AG09319 (cell line): ENCODE measurements around the gene LYRM1.
"Not testable (repeated sequence)": the region's sequence is repeated elsewhere in the genome, so short reads cannot be mapped to it uniquely, and the experiment has no call there.

ENCODE experiments used
- DNase-seq: peaks from one replicate; pipeline ENCODE4 v3.0.0-alpha.2; 2010; ENCODE audit warnings: low read depth; ENCODE audit errors: extremely low read depth
- TF ChIP-seq, protein P1 (sequence below): IDR thresholded peaks from 2 replicates; pipeline ENCODE4 v1.5.1; 2011; ENCODE audit warnings: low read depth, mild to moderate bottlenecking, inconsistent platforms, low read length, moderate library complexity

LYRM1 gene

DNA sequence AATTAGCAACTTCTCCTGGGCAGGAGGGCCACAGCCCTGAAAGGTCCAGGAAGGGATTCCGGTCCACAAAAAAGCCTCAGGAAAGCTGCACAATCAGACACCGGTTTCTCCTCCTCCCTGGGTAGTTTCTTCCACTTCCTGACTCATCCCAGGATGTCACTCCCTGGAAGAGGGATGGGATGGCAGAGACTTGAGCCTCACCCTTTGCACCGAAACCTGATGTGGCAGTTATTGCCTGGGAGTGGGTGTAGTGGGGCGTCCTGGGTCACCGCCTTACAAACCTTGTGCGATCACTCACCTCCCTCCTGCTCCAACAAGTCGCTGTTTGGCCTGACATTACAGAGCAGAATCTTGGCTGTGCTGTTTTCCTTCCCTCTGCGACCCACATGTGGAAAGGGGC is 70.8 kb downstream of the LYRM1 start:
- TF ChIP-seq, protein P1, sequence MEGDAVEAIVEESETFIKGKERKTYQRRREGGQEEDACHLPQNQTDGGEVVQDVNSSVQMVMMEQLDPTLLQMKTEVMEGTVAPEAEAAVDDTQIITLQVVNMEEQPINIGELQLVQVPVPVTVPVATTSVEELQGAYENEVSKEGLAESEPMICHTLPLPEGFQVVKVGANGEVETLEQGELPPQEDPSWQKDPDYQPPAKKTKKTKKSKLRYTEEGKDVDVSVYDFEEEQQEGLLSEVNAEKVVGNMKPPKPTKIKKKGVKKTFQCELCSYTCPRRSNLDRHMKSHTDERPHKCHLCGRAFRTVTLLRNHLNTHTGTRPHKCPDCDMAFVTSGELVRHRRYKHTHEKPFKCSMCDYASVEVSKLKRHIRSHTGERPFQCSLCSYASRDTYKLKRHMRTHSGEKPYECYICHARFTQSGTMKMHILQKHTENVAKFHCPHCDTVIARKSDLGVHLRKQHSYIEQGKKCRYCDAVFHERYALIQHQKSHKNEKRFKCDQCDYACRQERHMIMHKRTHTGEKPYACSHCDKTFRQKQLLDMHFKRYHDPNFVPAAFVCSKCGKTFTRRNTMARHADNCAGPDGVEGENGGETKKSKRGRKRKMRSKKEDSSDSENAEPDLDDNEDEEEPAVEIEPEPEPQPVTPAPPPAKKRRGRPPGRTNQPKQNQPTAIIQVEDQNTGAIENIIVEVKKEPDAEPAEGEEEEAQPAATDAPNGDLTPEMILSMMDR: no peak
- no peak for DNase-seq

DNA sequence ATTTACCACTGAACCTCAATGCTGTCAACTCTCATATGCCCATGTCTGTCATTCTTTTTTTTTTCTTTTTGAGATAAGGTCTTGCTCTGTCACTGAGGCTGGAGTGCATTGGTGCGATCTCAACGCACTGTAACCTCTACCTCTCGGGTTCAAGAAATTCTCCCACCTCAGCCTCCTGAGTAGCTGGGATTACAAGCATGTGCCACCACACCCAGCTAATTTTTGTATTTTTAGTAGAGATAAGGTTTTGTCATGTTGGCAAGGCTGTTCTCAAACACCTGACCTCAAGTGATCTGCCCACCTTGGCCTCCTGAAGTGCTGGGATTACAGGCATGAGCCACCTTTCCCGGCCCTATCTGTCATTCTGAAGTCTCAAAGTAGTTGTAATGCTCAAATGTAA is 72.6 kb downstream of the LYRM1 start:
- DNase-seq: not testable (repeated sequence)
